SK-N-MC (cell line): ENCODE data around the gene TMEM119.

Experiments used
- DNase-seq: peaks from one replicate; pipeline ENCODE4 v3.0.0-alpha.2; 2011; ENCODE audit warnings: low read depth, low spot score
- H3K27ac ChIP-seq: fragments of 200-600 bp; sonication (generic); 2 replicates; pipeline ENCODE4 v1.5.1; 2016; ENCODE audit warnings: mixed run types
- H3K36me3 ChIP-seq: fragments of 200-600 bp; sonication (generic); 2 replicates; pipeline ENCODE4 v1.6.1; 2017; ENCODE audit warnings: antibody characterized with exemption, low read length, mixed read lengths; ENCODE audit not compliant: insufficient read depth
- H3K4me3 ChIP-seq: fragments of 200-600 bp; sonication (generic); 2 replicates; pipeline ENCODE4 v1.5.1; 2016
- H3K9ac ChIP-seq: fragments of 200-600 bp; sonication (generic); 2 replicates; pipeline ENCODE4 v1.8.0; 2017; ENCODE audit warnings: mixed run types, mixed read lengths; ENCODE audit not compliant: insufficient read length
- H3K9me3 ChIP-seq: fragments of 200-600 bp; sonication (generic); 2 replicates; pipeline ENCODE4 v1.6.1; 2017; ENCODE audit warnings: low read depth, mild to moderate bottlenecking, antibody characterized with exemption, low read length, moderate library complexity, mixed read lengths
- EZH2 ChIP-seq: fragments of 200-600 bp; sonication (generic); IDR thresholded peaks from one replicate; pipeline ENCODE4 v1.6.1; 2017; ENCODE audit warnings: antibody characterized with exemption
- FOXP2 ChIP-seq: optimal IDR thresholded peaks from 2 replicates; pipeline ENCODE3; 2011; ENCODE audit warnings: mild to moderate bottlenecking, moderate library complexity; ENCODE audit not compliant: insufficient read depth; ENCODE audit errors: extremely low read length, control extremely low read depth
- POLR2AphosphoS5 ChIP-seq: IDR thresholded peaks from 2 replicates; pipeline ENCODE4 v1.6.1; 2012; ENCODE audit warnings: mild to moderate bottlenecking, low read depth, low read length, borderline replicate concordance

Gene TMEM119

GRCh38 chr12:108597559-108598471 lies at the start of gene TMEM119:
TMEM119 (minus strand) TSS chr12:108598084; CDS start chr12:108592383, 5,701 bp downstream.
- Histone ChIP-seq H3K9me3 (no peaks in the 10 kb centered on the region), H3K36me3 (no peaks in the 10 kb centered on the region), H3K4me3 (peak within 1 kb of the TSS; percentile 67), H3K9ac (peak within 1 kb of the TSS; percentile 43), H3K27ac (no peak within 1 kb of the TSS)
- no peak for TF ChIP-seq POLR2AphosphoS5
- no peak for TF ChIP-seq EZH2
- no peak for TF ChIP-seq FOXP2
- DNase-seq, result no peak

- TF ChIP-seq POLR2AphosphoS5, result no peak
- no peak for TF ChIP-seq EZH2
- TF ChIP-seq FOXP2, result no peak
- no peak overlapping the region for H3K27ac ChIP-seq
- no peak overlapping the region for H3K4me3 ChIP-seq
- peaks cover 33% of the 10 kb centered on the region for H3K36me3 ChIP-seq
- no peaks in the 10 kb centered on the region for H3K9me3 ChIP-seq
- no peak overlapping the region for H3K9ac ChIP-seq
- no peak for DNase-seq
These were observed 49.0 kb upstream of the TMEM119 start for GRCh38 chr12:108646600-108647579.

- peaks cover 26% of the 10 kb centered on the region for H3K36me3 ChIP-seq
- no peak overlapping the region for H3K9ac ChIP-seq
- H3K27ac ChIP-seq, result no peak overlapping the region
- H3K4me3 ChIP-seq, result no peak overlapping the region
- no peaks in the 10 kb centered on the region for H3K9me3 ChIP-seq
- TF ChIP-seq POLR2AphosphoS5 (no peak), EZH2 (no peak), FOXP2 (no peak)
- no peak for DNase-seq
These were observed 48.1 kb upstream of the TMEM119 start for GRCh38 chr12:108645686-108646599.

- H3K27ac ChIP-seq, result no peak overlapping the region; the same call in 1 of the 2 replicates
- no peak for DNase-seq
- H3K4me3 ChIP-seq, result no peak overlapping the region
- TF ChIP-seq EZH2 (no peak), FOXP2 (no peak)
- no peak overlapping the region for H3K9ac ChIP-seq
- H3K9me3 ChIP-seq, result no peaks in the 10 kb centered on the region
- H3K36me3 ChIP-seq, result peaks cover 24% of the 10 kb centered on the region
These were observed 46.9 kb upstream of the TMEM119 start for GRCh38 chr12:108644811-108645120.

- TF ChIP-seq POLR2AphosphoS5 (no peak), FOXP2 (no peak), EZH2 (no peak)
- no peaks in the 10 kb centered on the region for H3K9me3 ChIP-seq
- H3K36me3 ChIP-seq, result peaks cover 20% of the 10 kb centered on the region
- H3K27ac ChIP-seq, result peak overlapping the region; percentile 40; the same call in 1 of the 2 replicates
- H3K4me3 ChIP-seq, result no peak overlapping the region
- no peak overlapping the region for H3K9ac ChIP-seq
- DNase-seq, result no peak
These were observed 46.3 kb upstream of the TMEM119 start for GRCh38 chr12:108643941-108644810.

- Histone ChIP-seq H3K36me3 (peaks cover 10% of the 10 kb centered on the region), H3K27ac (peak overlapping the region; percentile 40; the same call in 1 of the 2 replicates), H3K9me3 (no peaks in the 10 kb centered on the region), H3K4me3 (0 out of 2 replicates have a peak overlapping the region, but pooled peaks have one; percentile 2), H3K9ac (no peak overlapping the region)
- no peak for TF ChIP-seq FOXP2
- TF ChIP-seq POLR2AphosphoS5, result no peak
- TF ChIP-seq EZH2, result no peak
- no peak for DNase-seq
These were observed 45.2 kb upstream of the TMEM119 start for GRCh38 chr12:108642899-108643654.
